ENCODE results near the gene RPL37A.
"Not testable (repeated sequence)": the region's sequence is repeated elsewhere in the genome, so short reads cannot be mapped to it uniquely, and the experiment has no call there.

RPL37A gene

GRCh38 chr2:216517447-216518225, 19.0 kb downstream of the RPL37A start:
- no peak for DNase-seq

GRCh38 chr2:216518566-216519119, 20.0 kb downstream of the RPL37A start:
- DNase-seq, result not testable (repeated sequence)

GRCh38 chr2:216519154-216519762, 20.6 kb downstream of the RPL37A start:
- DNase-seq, result peak; percentile 70 to 78

- no peak for DNase-seq
These were observed 21.5 kb downstream of the RPL37A start for GRCh38 chr2:216520112-216520511.

GRCh38 chr2:216522892-216523502, 24.4 kb downstream of the RPL37A start:
- no peak for DNase-seq

- no peak for DNase-seq
These were observed 27.3 kb downstream of the RPL37A start for GRCh38 chr2:216525972-216526371.

- no peak for DNase-seq
These were observed 28.3 kb downstream of the RPL37A start for GRCh38 chr2:216526939-216527338.

GRCh38 chr2:216527600-216527999, 29.0 kb downstream of the RPL37A start:
- no peak for DNase-seq

GRCh38 chr2:216532562-216532961, 33.9 kb downstream of the RPL37A start:
- DNase-seq, result no peak

GRCh38 chr2:216533609-216534008, 35.0 kb downstream of the RPL37A start:
- no peak for DNase-seq

- no peak for DNase-seq
These were observed 36.2 kb downstream of the RPL37A start for GRCh38 chr2:216534809-216535208.

- peak; percentile 53 to 70 for DNase-seq
These were observed 36.9 kb downstream of the RPL37A start for GRCh38 chr2:216535454-216535995.

GRCh38 chr2:216536734-216537210, 38.1 kb downstream of the RPL37A start:
- no peak for DNase-seq

GRCh38 chr2:216537366-216537765, 38.7 kb downstream of the RPL37A start:
- no peak for DNase-seq

- DNase-seq, result no peak
These were observed 39.9 kb downstream of the RPL37A start for GRCh38 chr2:216538538-216538937.

- DNase-seq, result no peak
These were observed 40.5 kb downstream of the RPL37A start for GRCh38 chr2:216539120-216539519.

- no peak for DNase-seq
These were observed 41.2 kb downstream of the RPL37A start for GRCh38 chr2:216539791-216540241.

- no peak for DNase-seq
These were observed 42.3 kb downstream of the RPL37A start for GRCh38 chr2:216540920-216541319.

GRCh38 chr2:216541505-216541904, 42.9 kb downstream of the RPL37A start:
- no peak for DNase-seq

GRCh38 chr2:216545359-216545758, 46.7 kb downstream of the RPL37A start:
- peak; percentile 15 to 33 for DNase-seq

GRCh38 chr2:216546241-216546640, 47.6 kb downstream of the RPL37A start:
- no peak for DNase-seq

GRCh38 chr2:216546641-216547403, 48.2 kb downstream of the RPL37A start:
- DNase-seq, result no peak

Data from inflammatory macrophage (primary cell).